ENCODE results near the gene GABARAP.

GRCh38 chr17:7254511-7254910, 12.3 kb upstream of the GABARAP start:
- TF ChIP-seq YY1 (IDR thresholded peaks at IDR 0.05; ENCODE audit: low read depth) (no peak), RAD21 (IDR thresholded peaks at IDR 0.05; ENCODE audit: low read depth) (no peak), CREB1 (IDR thresholded peaks at IDR 0.05; ENCODE audit: low read depth) (no peak), EP300 (IDR thresholded peaks at IDR 0.05; ENCODE audit: borderline replicate concordance) (no peak), REST (IDR thresholded peaks at IDR 0.05; ENCODE audit: low read depth) (no peak), MAX (IDR thresholded peaks at IDR 0.05) (no peak), TCF12 (IDR thresholded peaks at IDR 0.05; ENCODE audit: low read depth) (no peak), USF1 (IDR thresholded peaks at IDR 0.05) (no peak), ZBTB7A (IDR thresholded peaks at IDR 0.05; ENCODE audit: low read depth) (no peak), EGR1 (IDR thresholded peaks at IDR 0.05) (no peak)

Data from Ishikawa (cell line).